Neural cell (in vitro differentiated cells): ENCODE results near the gene HK2.

Source experiments
- CTCF ChIP-seq: fragments of 450-650 bp; IDR thresholded peaks from 2 replicates; pipeline ENCODE4 v1.5.1; 2014; ENCODE audit warnings: antibody characterized with exemption, mild to moderate bottlenecking, moderate library complexity; ENCODE audit not compliant: poor library complexity, severe bottlenecking
- MXI1 ChIP-seq: fragments of 450-650 bp; conservative IDR thresholded peaks from 2 replicates; pipeline ENCODE4 v1.6.1; 2014; ENCODE audit warnings: antibody characterized with exemption, mild to moderate bottlenecking; ENCODE audit not compliant: poor library complexity, severe bottlenecking

GRCh38 chr2:74916394-74916793 lies 82.5 kb downstream of the HK2 start:
- TF ChIP-seq MXI1, result no peak
- no peak for TF ChIP-seq CTCF
